ENCODE data around the gene TMEM247.

DNA sequence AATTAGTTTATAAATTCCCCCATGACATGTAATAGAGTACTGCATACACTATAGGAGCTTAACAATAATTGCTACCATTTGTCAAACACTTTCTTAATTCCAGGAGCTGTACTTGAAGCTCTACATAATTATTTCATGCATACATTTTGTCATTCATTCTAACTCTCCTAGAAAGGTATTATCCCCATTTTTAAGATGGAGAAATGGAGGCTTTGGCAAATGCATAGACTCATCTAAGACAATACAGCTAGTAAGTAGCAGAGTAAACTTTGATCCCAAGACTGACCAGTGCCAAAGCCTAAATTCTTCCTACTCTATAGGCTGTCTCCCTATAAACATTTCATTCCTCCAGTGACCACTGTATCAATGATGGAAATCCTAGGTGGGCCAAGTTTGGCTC lies 42.6 kb upstream of the TMEM247 start:
- no peak for TF ChIP-seq JUND (IDR thresholded peaks at IDR 0.05; ENCODE audit: low read length)
- no peak for TF ChIP-seq GABPA (IDR thresholded peaks at IDR 0.05; ENCODE audit: borderline replicate concordance, insufficient read depth, low read length)
- TF ChIP-seq RAD21 (IDR thresholded peaks at IDR 0.05 in 1 of 2, conservative IDR thresholded peaks at IDR 0.05 in 1 of 2; ENCODE audit: low read depth in 2 of 2, low read length in 2 of 2) = no peak
- TF ChIP-seq POLR2A (IDR thresholded peaks at IDR 0.05; ENCODE audit: control extremely low read depth in 1 of 2, low read depth in 2 of 2, low read length in 2 of 2) = no peak
- TF ChIP-seq ZNF274 (IDR thresholded peaks at IDR 0.05; ENCODE audit: borderline replicate concordance, extremely low read depth, low read length) = no peak
- TF ChIP-seq JUN (IDR thresholded peaks at IDR 0.05; ENCODE audit: low read depth, low read length) = no peak
- TF ChIP-seq, protein P1, sequence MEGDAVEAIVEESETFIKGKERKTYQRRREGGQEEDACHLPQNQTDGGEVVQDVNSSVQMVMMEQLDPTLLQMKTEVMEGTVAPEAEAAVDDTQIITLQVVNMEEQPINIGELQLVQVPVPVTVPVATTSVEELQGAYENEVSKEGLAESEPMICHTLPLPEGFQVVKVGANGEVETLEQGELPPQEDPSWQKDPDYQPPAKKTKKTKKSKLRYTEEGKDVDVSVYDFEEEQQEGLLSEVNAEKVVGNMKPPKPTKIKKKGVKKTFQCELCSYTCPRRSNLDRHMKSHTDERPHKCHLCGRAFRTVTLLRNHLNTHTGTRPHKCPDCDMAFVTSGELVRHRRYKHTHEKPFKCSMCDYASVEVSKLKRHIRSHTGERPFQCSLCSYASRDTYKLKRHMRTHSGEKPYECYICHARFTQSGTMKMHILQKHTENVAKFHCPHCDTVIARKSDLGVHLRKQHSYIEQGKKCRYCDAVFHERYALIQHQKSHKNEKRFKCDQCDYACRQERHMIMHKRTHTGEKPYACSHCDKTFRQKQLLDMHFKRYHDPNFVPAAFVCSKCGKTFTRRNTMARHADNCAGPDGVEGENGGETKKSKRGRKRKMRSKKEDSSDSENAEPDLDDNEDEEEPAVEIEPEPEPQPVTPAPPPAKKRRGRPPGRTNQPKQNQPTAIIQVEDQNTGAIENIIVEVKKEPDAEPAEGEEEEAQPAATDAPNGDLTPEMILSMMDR (IDR thresholded peaks at IDR 0.05; ENCODE audit: control extremely low read depth in 1 of 3, insufficient read depth in 1 of 3, low read depth in 1 of 3, low read length in 3 of 3) = no peak
- no peak for TF ChIP-seq EZH2 (IDR thresholded peaks at IDR 0.05; ENCODE audit: low read depth, low read length, severe bottlenecking)
- no peak for TF ChIP-seq SRF (IDR thresholded peaks at IDR 0.05; ENCODE audit: low read depth, low read length)

Data from H1 (cell line).